Stimulated activated naive B cell treated with anti-CD40 and anti-IgM and Interleukin-4, amounts not matched to agents 10 μg/mL and 1 μg/mL and 100 μg/mL, for 72 hours (primary cell): ENCODE measurements around the gene SCYGR1.

Source experiments
- ATAC-seq, 2 donors: fragments of 150-1000 bp; cut with Tn5 transposase; replicated peaks; 2 replicates each; pipeline ENCODE4 v1.10.0; 2021; ENCODE audit warnings: moderate library complexity in 1 of 2
- DNase-seq: peaks from one replicate; pipeline ENCODE4 v3.0.0; 2021
- H3K27ac Mint-ChIP-seq: one replicate; pipeline ENCODE4 v1.8.0; 2022; ENCODE audit warnings: mild to moderate bottlenecking, mixed read lengths
- H3K27me3 Mint-ChIP-seq, 2 donors: one replicate each; pipeline ENCODE4 v1.8.0; 2022; ENCODE audit warnings: mixed read lengths in 2 of 2
- H3K36me3 Mint-ChIP-seq, 2 donors: one replicate each; pipeline ENCODE4 v1.8.0; 2022; ENCODE audit warnings: mixed read lengths in 2 of 2, mild to moderate bottlenecking in 1 of 2
- H3K4me1 Mint-ChIP-seq, 2 donors: one replicate each; pipeline ENCODE4 v1.8.0; 2022; ENCODE audit warnings: mixed read lengths in 2 of 2, mild to moderate bottlenecking in 1 of 2
- H3K4me3 Mint-ChIP-seq, 2 donors: one replicate each; pipeline ENCODE4 v1.8.0; 2022; ENCODE audit warnings: mild to moderate bottlenecking in 2 of 2, mixed read lengths in 2 of 2, moderate library complexity in 1 of 2
- H3K9me3 Mint-ChIP-seq, 2 donors: one replicate each; pipeline ENCODE4 v1.8.0; 2022; ENCODE audit warnings: mixed read lengths in 2 of 2, mild to moderate bottlenecking in 1 of 2

SCYGR1 gene

DNA sequence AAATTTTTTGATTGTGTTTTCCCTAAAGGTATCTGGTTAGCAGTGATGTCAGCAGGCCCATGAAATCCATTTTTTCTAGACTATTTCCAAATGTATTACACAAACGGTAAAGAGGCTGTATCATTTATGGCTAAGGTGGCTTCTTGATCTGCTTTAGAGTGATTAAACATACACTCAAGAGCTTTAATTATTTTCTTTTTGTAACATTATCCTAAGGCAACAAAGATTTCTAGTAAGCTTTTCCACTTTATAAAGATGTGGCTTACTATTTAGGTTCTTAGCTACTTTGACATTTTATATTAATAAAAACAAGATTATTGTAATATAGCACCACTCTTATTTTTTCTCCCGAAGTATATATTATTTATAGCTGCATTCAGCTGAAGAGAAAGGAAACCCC is 46.2 kb downstream of the SCYGR1 start:
- H3K4me3 Mint-ChIP-seq = no peak overlapping the region
- H3K27me3 Mint-ChIP-seq = no peaks in the 10 kb centered on the region
- no peak overlapping the region for H3K27ac Mint-ChIP-seq
- ATAC-seq = no peak
- peaks cover 19 to 26% of the 10 kb centered on the region in 2 donors for H3K36me3 Mint-ChIP-seq
- H3K9me3 Mint-ChIP-seq = no peaks in the 10 kb centered on the region
- no peak for DNase-seq
- H3K4me1 Mint-ChIP-seq = no peaks in the 10 kb centered on the region

DNA sequence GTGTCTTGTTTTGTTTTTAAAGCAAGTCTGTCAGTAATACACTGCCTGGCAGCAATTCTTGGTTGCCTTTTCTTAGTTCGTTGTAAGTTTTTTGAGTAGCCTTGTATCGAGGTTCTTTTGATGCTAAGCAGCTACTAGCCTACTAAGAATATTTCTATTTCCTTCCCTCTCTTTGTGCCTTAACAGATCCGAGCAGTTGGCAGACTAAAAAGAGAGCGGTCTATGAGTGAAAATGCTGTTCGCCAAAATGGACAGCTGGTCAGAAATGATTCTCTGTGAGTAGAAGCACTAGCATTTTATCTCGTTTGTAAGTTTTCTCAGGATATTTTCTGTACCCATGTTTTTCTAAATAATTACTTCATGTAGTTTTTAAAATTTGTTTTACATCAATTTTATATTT is 47.6 kb downstream of the SCYGR1 start:
- Mint-ChIP-seq H3K36me3 (peaks cover 29 to 35% of the 10 kb centered on the region in 2 donors), H3K9me3 (no peaks in the 10 kb centered on the region), H3K27ac (no peak overlapping the region), H3K4me1 (no peaks in the 10 kb centered on the region), H3K4me3 (no peak overlapping the region), H3K27me3 (no peaks in the 10 kb centered on the region)
- DNase-seq = no peak
- ATAC-seq = no peak

DNA sequence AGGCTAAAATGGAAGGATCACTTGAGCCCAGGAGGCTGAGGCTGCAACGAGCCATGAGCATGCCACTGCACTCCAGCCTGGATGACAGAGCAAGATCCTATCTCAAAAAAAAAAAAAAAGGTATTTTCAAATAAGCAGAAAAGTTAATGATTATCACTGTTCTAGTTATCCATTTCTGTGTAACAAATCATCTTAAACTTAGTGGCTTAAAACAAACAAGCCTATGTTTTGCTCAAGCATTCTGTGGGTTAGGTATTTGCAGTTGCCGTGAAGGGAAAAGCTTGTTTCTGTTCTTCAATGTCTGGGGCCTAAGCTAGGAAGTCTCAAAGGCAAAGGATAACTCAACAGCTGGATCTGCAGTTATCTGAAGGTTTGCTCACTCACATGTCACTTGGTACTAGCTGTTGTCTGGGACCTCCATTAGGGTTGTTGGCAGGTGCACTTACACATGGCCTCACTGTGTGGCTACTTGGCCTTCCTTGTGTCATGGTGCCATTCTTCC is 48.6 kb downstream of the SCYGR1 start:
- no peak for DNase-seq
- H3K36me3 Mint-ChIP-seq = peaks cover 34 to 44% of the 10 kb centered on the region in 2 donors
- H3K27me3 Mint-ChIP-seq = no peaks in the 10 kb centered on the region
- H3K4me3 Mint-ChIP-seq = no peak overlapping the region
- H3K27ac Mint-ChIP-seq = peak overlapping the region; percentile 20
- H3K4me1 Mint-ChIP-seq = no peaks in the 10 kb centered on the region
- no peaks in the 10 kb centered on the region for H3K9me3 Mint-ChIP-seq
- ATAC-seq = no peak
